MV-4-11 (cell line): ENCODE data around the gene TRIM10.
"Not testable (repeated sequence)": the region's sequence is repeated elsewhere in the genome, so short reads cannot be mapped to it uniquely, and the experiment has no call there.

Experiments
- DNase-seq: peaks from one replicate; lab custom pipeline; 2025; lab: John Stamatoyannopoulos, UW

The TRIM10 gene

DNA sequence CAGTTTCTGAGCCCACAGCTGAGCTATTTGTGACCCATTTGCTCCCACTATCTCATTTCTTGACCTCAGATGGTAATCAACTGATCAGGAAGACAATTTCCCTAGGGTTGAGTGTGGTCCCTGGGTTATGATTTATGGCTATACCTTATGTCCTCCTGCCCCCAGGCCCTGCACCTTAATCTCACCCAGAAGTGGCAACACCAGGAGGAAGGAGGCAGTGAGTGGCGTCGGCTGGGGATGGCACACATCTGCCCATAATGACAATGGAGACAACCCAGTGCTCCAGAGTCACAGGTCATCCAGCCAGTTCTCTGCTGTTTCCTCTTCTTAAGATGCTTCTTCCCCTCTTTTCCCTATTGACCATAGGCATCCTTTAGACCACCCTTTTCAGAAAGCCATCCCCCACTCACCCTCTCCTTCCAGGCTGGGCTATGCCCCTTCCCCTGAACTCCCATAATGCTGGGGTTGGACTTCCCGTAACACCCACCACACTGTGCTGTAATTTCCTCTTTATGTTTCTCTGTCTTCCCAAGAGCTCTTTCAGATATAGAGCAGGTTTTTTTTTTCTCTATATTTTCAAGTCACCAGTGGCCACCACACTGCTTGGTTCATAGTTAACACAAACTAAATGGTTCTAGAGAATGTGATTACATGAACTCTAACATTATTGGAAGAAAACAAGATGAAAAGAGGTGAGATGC lies 8.0 kb downstream of the TRIM10 start:
- DNase-seq: no peak

- no peak for DNase-seq
Observed at GRCh38 chr6:30152016-30152673, 8.9 kb downstream of the TRIM10 start.

- DNase-seq: peak; percentile 8
Observed at GRCh38 chr6:30151580-30151979, 9.4 kb downstream of the TRIM10 start.

GRCh38 chr6:30150671-30151395 lies 10.2 kb downstream of the TRIM10 start:
- no peak for DNase-seq

- peak; percentile 57 for DNase-seq
Observed at GRCh38 chr6:30149858-30150550, 11.0 kb downstream of the TRIM10 start.

DNA sequence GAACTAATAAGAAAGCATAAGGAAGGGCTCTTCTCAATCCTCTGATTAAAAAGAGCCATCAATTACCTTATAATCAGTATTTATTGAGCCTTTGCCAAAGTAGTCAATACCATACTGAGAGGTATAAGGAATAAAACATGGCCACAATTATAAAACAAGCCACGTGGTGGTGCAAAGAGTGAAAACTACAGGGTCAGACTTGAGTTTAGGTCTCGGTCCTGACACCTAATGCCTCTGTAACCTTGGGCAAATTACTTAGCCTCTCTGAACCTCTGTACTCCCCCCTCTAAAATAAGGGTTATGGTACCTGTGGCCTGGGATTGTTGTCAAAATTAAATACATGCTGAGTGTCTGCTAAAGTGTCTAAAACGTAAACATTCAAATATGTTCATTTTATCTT lies 11.8 kb downstream of the TRIM10 start:
- DNase-seq: no peak

DNA sequence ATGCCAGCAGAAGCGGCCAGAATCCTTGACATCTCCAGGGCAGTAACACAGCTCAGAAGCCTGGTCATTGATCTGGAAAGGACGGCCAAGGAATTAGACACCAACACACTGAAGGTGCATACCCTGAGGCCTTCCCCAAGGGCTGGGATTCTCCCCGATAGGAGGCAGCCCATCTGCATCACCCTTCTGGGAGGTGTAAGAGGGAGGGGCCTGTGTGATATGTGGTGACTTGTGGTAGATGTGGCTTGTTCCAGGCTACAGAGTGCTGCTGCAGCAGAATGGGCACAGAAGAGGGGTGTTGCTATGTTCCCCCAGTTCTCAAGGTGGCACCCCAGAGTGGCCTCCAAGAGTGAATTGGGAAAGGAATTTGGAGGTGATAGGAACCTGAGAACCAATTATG lies 13.9 kb downstream of the TRIM10 start:
- DNase-seq: no peak

DNA sequence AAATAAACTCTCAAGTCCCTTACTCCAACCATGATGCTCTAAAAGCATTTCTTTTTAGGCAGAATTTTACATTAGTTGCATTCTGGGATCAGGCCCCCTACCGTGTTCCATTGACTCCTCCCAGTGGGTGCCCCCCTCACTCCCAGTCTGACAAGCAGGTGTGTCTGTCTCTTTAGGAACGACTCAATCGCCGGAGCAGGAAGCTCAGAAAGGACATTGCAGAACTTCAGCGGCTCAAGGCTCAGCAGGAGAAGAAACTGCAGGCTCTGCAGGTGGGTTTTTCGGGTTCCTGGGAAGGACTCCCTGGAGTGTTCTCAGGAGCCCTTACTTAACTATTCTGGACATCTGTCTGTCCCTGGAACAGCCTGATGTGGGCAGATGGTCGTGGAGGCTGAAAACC lies 15.2 kb downstream of the TRIM10 start:
- DNase-seq: no peak

- DNase-seq: no peak
Observed at GRCh38 chr6:30144811-30145210, 16.2 kb downstream of the TRIM10 start.

DNA sequence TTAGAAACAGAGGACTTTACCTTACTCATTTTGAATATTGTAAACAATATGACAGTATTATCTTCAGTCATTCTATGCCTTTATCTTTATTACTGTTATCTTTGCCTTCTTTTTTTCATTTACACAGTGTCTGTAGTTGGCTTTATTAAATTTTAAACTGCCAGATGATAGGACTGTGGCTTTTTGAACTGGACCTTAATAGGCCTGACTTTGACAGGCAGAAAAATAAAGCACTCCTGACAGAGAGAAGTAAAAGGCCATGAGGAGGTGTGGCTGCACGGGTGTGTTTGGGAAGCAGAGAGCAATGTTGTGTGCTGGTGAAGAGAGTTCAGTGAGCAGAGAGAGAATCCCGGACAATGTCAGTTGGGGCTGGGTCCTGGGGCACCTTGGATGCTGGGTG lies 17.2 kb downstream of the TRIM10 start:
- no peak for DNase-seq

DNA sequence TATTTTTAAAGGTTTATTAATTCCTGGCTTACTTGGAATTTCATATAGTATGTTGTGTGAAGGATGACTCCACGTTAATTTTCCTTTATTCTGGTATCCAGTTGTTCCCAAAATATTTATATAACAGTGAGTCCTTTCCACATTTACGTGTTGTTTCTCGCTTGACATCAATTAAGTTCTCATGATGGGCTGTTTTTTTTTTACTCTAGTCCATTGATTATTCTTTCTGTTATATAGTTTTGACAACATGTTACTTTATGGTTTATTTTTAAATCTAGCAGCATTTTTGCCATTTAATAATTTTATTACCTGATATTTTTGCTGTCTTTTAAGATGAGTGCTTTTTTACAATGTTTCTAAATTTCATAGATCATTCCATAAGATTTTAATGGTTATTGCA lies 18.3 kb downstream of the TRIM10 start:
- DNase-seq: no peak

- not testable (repeated sequence) for DNase-seq
Observed at GRCh38 chr6:30140240-30140639, 20.8 kb downstream of the TRIM10 start.

DNA sequence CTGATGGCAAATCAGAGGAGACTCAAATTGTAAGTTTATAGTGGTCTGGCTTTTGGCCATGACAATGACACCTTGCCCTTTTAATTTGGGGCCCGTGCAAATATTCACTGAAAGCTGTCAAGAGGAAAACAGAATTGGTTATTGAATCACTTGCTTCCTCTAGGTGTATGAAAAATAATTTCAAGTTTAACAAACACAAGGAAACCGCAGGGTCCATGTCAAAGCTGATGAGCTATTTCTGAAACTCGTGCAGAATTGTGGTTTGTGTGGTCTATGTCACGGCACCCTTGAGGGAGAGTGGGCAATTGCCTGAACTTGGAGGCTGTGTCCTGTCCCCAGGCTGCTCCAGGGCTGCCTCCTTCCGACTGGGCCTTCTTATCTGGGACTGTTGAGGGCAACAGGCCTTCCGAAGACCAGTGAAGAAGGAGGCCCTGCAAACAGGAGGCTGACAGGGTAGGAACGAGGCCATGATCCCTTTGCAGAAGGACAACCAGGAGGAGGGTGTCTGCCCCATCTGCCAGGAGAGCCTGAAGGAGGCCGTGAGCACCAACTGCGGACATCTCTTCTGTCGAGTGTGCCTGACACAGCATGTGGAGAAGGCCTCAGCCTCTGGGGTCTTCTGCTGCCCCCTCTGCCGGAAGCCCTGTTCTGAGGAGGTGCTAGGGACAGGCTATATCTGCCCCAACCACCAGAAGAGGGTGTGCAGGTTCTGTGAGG lies 24.3 kb downstream of the TRIM10 start:
- peak; percentile 44 for DNase-seq

GRCh38 chr6:30135757-30136156 lies 25.3 kb downstream of the TRIM10 start, which contains the start of gene TRIM40:
TSS of gene TRIM40 (plus strand) at chr6:30136140. CDS start at chr6:30137037, 897 bp downstream.
- DNase-seq: no peak

- no peak for DNase-seq
Observed at GRCh38 chr6:30135147-30135546, 25.9 kb downstream of the TRIM10 start.

DNA sequence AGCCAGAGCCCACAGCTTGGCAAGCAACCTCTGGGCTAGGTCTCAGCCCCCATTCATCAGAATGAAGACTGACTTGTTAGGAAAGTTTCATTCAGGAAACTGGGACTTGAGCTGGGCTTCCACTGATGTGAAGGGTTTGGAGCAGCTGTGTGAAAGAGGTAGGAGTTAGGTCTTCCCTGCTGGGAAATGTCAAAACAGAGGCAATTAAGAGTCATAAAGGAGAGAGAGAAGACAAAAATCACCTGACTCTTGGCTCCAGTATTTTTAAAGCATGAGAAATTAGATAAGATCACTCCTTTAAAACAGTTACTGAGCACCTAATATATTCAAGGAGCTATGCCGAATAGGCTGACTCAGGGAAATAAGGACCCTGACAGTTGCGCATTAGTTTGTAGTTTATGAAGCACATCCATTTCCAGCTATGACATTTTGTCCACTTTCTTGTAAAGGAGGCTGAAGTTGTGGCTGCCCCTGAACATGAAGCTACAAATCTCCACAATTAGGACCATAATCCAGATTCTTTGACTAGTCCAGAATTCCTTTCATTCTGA lies 29.0 kb downstream of the TRIM10 start:
- DNase-seq: no peak

- DNase-seq: peak; percentile 77
Observed at GRCh38 chr6:30130887-30131862, 29.8 kb downstream of the TRIM10 start.

- no peak for DNase-seq
Observed at GRCh38 chr6:30130179-30130679, 30.8 kb downstream of the TRIM10 start.

DNA sequence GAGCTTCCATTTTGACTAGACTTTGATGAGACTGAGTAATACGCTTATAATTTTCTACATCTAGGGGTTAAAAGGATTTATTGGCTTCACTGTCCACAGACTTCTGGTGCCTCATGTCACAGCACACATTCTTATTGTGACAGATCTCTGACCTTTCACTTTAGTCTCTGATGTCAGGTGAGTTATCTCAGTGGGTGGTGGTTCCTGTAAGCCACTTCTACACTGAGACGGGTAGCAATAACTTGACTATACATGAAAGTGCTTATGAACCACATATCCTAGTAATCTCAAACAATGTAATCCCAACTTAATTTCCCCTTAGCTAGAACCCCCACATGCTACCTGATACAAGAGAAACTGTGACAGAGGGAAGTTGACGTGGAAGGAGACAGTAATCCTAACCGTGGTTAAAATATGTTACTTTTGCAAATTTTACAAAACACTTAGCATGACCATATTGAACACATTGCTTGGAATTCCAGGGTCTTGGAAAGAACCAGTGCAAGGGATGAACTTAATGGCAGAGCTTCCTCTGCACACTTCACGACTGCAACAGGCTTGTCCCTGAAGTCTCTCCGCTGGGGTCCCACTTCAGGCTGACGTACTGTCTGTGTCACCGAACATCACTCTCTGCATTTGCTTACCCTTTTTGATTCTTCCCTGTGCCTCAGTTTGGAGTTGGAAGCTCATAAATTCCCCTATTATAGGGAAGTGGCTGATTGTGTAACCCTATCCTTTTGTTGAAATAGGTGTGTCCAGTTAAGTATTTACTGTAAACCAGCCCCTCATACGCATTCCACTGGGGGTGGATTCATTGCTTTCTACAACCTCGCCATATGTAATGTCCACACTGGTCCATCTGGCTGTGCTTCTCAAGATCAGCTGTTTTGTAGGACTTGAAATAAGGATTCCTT lies 31.5 kb downstream of the TRIM10 start:
- DNase-seq: no peak
